SH-SY5Y (cell line): ENCODE results near the gene SEMA3G.

Experiments
- GATA2 ChIP-seq: IDR thresholded peaks from 2 replicates; pipeline ENCODE4 v1.6.1; 2011; ENCODE audit warnings: mild to moderate bottlenecking, low read depth, low read length
- GATA3 ChIP-seq: IDR thresholded peaks from 2 replicates; pipeline ENCODE4 v1.6.1; 2011; ENCODE audit warnings: low read depth, mild to moderate bottlenecking, low read length, moderate library complexity

SEMA3G gene

DNA sequence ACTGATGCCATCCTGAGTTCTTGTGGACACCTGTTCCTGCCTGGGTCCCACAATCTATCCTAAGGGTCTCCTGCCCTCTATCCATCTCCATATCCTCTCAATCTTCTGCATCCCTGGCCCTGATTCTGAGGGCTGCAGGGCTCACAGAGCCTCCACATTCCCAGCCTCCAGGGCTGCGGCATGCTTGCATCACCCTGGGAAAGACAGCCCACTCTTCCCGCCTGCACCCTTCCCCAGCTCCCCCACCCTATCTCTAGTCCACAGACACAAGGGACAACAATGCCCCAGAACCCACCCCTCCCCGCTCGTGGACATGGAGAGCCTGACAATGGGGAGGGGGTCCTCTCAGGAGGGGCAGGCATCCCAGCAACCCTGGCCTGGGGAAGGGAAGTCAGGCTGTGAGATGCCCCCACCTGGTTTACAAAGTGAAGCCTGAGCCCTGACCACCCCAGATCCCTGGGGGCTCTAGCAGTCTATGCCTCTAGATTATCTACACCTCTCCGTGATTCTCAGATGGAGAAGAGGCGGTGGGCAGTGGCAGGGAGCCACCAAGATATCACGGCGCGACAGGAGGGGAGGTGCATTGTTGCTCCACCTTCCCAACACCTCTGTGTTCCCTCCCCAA, 10.3 kb downstream of the SEMA3G start:
- no peak for TF ChIP-seq GATA3
- TF ChIP-seq GATA2: no peak

DNA sequence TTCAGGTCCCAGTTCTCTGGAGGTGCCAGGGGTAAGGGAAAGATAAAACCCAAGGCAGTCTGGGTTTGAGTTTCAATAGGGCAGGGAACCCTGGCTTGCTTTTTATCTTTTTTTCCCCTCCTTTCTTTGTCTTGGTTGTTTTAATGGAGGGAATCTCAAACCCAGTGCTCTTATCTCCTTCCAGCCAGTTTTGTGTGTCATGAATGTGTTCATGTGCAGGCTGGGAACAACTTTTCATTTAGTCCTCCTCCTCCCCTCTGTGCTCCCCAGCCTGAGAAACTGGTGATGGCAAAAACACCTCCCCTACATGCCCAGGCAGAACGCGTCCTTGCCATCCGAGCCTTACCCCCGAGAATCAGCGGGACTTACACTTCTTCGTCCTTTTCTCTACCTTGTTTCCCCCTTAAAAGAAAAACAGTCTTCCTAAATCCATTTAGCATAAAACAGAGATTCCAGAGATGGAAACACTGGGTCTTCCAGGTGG, 10.9 kb downstream of the SEMA3G start:
- no peak for TF ChIP-seq GATA3
- TF ChIP-seq GATA2: no peak

GRCh38 chr3:52433328-52433995, 11.4 kb downstream of the SEMA3G start:
- TF ChIP-seq GATA2: no peak
- no peak for TF ChIP-seq GATA3

GRCh38 chr3:52432691-52433141, 12.2 kb downstream of the SEMA3G start:
- TF ChIP-seq GATA3 (no peak), GATA2 (no peak)

DNA sequence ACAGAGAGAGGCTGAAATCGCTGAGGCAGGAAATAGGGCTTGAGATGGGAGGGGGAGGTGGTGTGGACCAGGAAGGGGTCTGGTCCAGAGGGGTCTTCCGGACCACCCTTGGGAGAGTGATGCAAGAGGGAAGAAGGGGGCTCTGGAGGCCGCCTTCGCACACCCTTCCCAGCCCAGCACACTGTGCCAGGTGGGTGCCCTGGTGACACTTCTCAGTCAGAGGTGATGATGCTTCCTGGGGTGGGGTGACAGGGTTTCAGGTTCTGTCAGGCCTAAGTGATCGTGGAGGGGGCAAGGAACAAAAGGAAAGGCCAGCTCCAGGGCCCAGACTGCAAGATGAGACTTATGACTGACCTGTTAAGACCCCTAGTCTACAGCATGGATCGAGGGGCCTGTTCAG, 12.7 kb downstream of the SEMA3G start:
- TF ChIP-seq GATA2 (no peak), GATA3 (no peak)

- no peak for TF ChIP-seq GATA2
- TF ChIP-seq GATA3: no peak
These were observed 13.3 kb downstream of the SEMA3G start for GRCh38 chr3:52431459-52432223.

GRCh38 chr3:52430416-52430810, 14.5 kb downstream of the SEMA3G start:
- no peak for TF ChIP-seq GATA3
- no peak for TF ChIP-seq GATA2

- TF ChIP-seq GATA3 (no peak), GATA2 (peak; percentile 50)
These were observed 15.0 kb downstream of the SEMA3G start for GRCh38 chr3:52429779-52430415.

GRCh38 chr3:52429031-52429430, 15.9 kb downstream of the SEMA3G start:
- TF ChIP-seq GATA2 (no peak), GATA3 (no peak)

DNA sequence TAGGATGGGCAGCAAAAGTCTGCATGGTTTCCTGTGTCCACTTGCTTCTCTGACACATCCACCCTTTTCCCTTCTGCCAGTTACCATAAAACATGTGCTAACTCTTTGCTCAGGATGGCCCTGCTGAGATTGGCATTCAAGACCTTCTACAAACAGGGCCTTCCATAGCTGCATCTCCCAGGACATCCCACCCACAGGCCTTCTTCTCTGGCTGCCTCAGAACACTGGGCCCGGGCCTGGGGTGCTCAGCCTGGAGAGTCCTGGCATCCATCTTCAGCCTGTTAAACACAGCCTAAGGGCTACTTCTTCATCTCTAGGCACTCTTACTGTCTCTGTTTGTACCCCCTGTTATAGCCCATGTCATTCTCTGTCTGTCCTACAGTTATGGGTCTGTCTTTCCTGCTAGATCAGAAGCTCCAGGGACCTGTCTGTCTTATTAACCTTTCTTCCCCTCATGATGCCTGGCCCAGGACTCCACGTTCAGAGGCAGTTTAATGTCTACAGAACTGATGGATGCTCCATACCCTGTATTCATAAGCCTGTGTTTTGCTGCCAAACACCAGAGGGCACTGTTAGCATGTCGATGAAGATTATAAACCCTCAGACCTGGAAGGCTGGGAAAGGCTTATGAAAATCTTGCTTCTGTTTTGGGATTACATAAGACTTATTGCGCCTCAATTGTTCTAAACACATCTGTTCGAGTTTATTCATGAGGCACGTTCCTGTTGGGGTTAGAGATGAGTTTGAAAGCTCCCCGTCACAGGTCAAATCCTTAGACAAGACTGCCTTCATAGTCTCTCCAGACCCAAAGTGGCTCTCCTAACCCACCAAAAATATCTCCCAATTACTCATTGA, 16.5 kb downstream of the SEMA3G start:
- TF ChIP-seq GATA3 (no peak), GATA2 (no peak)

GRCh38 chr3:52423173-52423572, 21.7 kb downstream of the SEMA3G start:
- TF ChIP-seq GATA3 (no peak), GATA2 (no peak)

DNA sequence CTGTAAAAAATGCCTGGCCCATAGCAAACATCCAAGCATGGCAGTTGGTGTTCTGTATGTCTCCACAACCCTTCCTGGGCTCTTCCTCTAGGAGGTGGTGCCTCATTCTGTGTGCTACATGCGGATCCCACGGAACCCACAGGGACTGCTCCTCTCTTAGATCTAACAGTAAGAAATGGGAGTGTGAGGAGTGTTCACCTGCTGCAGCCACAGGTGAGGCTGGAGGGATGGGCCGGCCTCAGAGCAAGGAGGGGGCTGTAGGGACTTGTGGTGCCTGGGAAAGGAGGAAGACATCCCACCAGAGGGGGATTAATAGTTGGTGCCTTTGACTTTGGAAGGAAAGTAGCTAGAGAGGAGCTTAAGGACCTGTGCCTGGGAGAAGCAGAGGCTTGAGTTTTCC, 22.2 kb downstream of the SEMA3G start:
- TF ChIP-seq GATA2 (no peak), GATA3 (no peak)

DNA sequence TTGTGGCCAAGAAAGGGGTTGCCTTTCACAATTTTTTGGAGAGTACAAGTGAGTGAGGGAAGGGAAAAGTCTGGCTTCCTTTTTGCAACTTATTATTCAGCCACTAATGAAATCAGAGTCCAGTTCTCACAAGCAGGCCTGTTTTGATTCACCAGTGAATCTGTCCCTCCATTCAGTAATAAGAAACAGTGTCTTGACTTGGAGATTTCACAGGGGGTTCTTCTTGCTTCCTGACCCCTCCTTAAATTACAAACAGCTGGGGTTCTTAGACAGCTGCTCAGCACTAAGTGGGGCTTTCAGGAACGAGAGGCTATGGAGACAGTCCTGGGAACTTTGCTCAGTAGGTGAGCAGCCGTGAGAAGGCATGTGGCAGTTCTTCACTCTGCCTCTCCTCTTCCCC, 24.5 kb downstream of the SEMA3G start:
- no peak for TF ChIP-seq GATA2
- TF ChIP-seq GATA3: no peak
